Gastroesophageal sphincter (tissue), 4 donors: ENCODE data around the gene OPRL1. TPM values are rescaled to one million over a fixed set of nuclear protein-coding genes. Genes with fewer than 3 reads are reported as not detected.
"Not testable (repeated sequence)": the region's sequence is repeated elsewhere in the genome, so short reads cannot be mapped to it uniquely, and the experiment has no call there.

Source experiments
- ATAC-seq: fragments of 150-250 bp; one replicate; pipeline ENCODE4 v1.9.1; 2016; ENCODE audit warnings: mild to moderate bottlenecking, moderate library complexity
- H3K27ac ChIP-seq, 4 donors: fragments of 200-600 bp; sonication (generic) in 3 of 4; 1 replicate in 3 of 4; 2 replicates in 1 of 4; pipeline ENCODE4 v1.5.1; 2016 to 2019
- H3K27me3 ChIP-seq: fragments of 200-600 bp; sonication (generic); one replicate; pipeline ENCODE4 v1.5.1; 2019
- H3K36me3 ChIP-seq, 2 donors: fragments of 200-600 bp; sonication (generic); one replicate each; pipeline ENCODE4 v1.5.1; 2019; ENCODE audit warnings: control low read depth in 1 of 2
- H3K4me1 ChIP-seq, 3 donors: fragments of 200-600 bp; sonication (generic); 1 replicate in 2 of 3; 2 replicates in 1 of 3; pipeline ENCODE4 v1.5.1; 2016 to 2019; ENCODE audit warnings: control low read depth in 2 of 3
- H3K4me3 ChIP-seq, 2 donors: fragments of 200-600 bp; sonication (generic); one replicate each; pipeline ENCODE4 v1.5.1; 2019; ENCODE audit warnings: mild to moderate bottlenecking in 1 of 2, moderate library complexity in 1 of 2
- H3K9me3 ChIP-seq, 3 donors: fragments of 200-600 bp; sonication (generic); one replicate each; pipeline ENCODE4 v1.5.1; 2017 to 2019; ENCODE audit warnings: control low read depth in 2 of 3
- CTCF ChIP-seq, 4 experiments: fragments of 200-600 bp in 2 of 4; fragments of 450-650 bp in 2 of 4; sonication (generic) in 1 of 4; IDR thresholded peaks; one replicate each; pipeline ENCODE4 v1.5.1; 2017 to 2019; ENCODE audit warnings: antibody characterized with exemption in 4 of 4, mild to moderate bottlenecking in 2 of 4, moderate library complexity in 2 of 4
- EP300 ChIP-seq: sonication (generic); formaldehyde crosslinking; IDR thresholded peaks from one replicate; pipeline ENCODE4 v1.6.1; 2017; ENCODE audit warnings: antibody characterized with exemption, mild to moderate bottlenecking
- POLR2A ChIP-seq, 2 donors: fragments of 450-650 bp; IDR thresholded peaks; one replicate each; pipeline ENCODE4 v1.6.1; 2017; ENCODE audit warnings: antibody characterized with exemption in 2 of 2, mild to moderate bottlenecking in 2 of 2, moderate library complexity in 1 of 2
- POLR2AphosphoS5 ChIP-seq: sonication (generic); formaldehyde crosslinking; IDR thresholded peaks from one replicate; pipeline ENCODE4 v1.6.1; 2017; ENCODE audit warnings: antibody characterized with exemption
- WGBS, 2 donors: methylation state at CpG; one replicate each; pipeline ENCODE4 v1.1.5; 2018; ENCODE audit warnings: low coverage in 1 of 2; 5-methylcytosine and 5-hydroxymethylcytosine counted together
- total RNA-seq, 4 donors: library from RNA; depleted of rRNA; stranded (reverse); fragments of >200 nt; gene quantifications; one replicate each; pipeline ENCODE4 v1.1.0, GENCODE V29; 2016

The OPRL1 gene
- total RNA-seq, 4 donors from 2014 or later = 0.50 to 1.1 (median 0.66) TPM

DNA sequence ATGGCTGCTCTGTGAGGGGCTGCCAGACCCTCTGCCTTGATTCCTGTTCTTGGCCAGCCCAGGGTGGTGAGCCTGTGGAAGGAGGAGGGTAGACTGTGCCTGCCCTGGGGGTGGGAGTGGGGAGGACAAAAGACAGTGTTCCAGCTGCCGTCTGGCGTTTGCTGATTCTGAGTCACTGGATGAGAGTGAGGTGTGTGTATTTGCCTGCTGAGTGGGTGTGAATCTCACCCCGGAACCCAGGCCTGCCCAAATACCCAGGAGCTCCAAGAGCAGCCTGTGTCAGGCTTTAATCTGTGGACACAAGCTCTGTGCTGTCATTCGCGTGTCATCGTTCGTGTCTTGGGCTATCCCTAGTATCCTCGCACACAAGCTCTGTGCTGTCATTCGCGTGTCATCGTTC, 6.9 kb downstream of the OPRL1 start:
- TF ChIP-seq CTCF (IDR thresholded peaks at IDR 0.05) (no peak), POLR2AphosphoS5 (no peak), POLR2A (IDR thresholded peaks at IDR 0.05) (no peak), EP300 (no peak)
- peaks cover 0 to 29% (median 10%) of the 10 kb centered on the region in 3 donors for H3K4me1 ChIP-seq
- 53% methylated on average over 3 of the region's 11 CpGs; no CpG with 5 or more reads in 1 of the 2 donors for WGBS, 2 donors
- H3K36me3 ChIP-seq = no peaks in the 10 kb centered on the region
- no peak for ATAC-seq
- peaks cover 68% of the 10 kb centered on the region for H3K27me3 ChIP-seq
- no peak overlapping the region for H3K4me3 ChIP-seq
- H3K9me3 ChIP-seq = peaks cover 0 to 3% (median 0%) of the 10 kb centered on the region in 3 donors
- no peak overlapping the region for H3K27ac ChIP-seq

GRCh38 chr20:64087226-64087825, 7.4 kb downstream of the OPRL1 start:
- not testable (repeated sequence) for H3K27ac ChIP-seq, ATAC-seq, H3K4me3 ChIP-seq, H3K9me3 ChIP-seq, H3K36me3 ChIP-seq
- Histone ChIP-seq H3K4me1 (peaks cover 0 to 27% (median 10%) of the 10 kb centered on the region in 3 donors), H3K27me3 (peaks cover 68% of the 10 kb centered on the region)
- WGBS, 2 donors = 100% methylated on average over 2 to 3 of the region's 36 CpGs

GRCh38 chr20:64088586-64088985, 8.7 kb downstream of the OPRL1 start:
- Histone ChIP-seq H3K27me3 (peaks cover 65% of the 10 kb centered on the region), H3K4me1 (peaks cover 0 to 15% (median 5%) of the 10 kb centered on the region in 3 donors)
- H3K4me3 ChIP-seq, ATAC-seq, H3K27ac ChIP-seq, H3K9me3 ChIP-seq, H3K36me3 ChIP-seq: not testable (repeated sequence)

- no peak for ATAC-seq
- H3K27me3 ChIP-seq = peaks cover 49% of the 10 kb centered on the region
- WGBS, 2 donors = 0% methylated on average over 1 of the region's 10 CpGs; no CpG with 5 or more reads in 1 of the 2 donors
- TF ChIP-seq EP300 = no peak
- no peaks in the 10 kb centered on the region for H3K36me3 ChIP-seq
- H3K4me1 ChIP-seq = no peaks in the 10 kb centered on the region
- peaks cover 0 to 3% (median 0%) of the 10 kb centered on the region in 3 donors for H3K9me3 ChIP-seq
- no peak overlapping the region for H3K27ac ChIP-seq
- H3K4me3 ChIP-seq = no peak overlapping the region
Observed at GRCh38 chr20:64090165-64090564, 10.3 kb downstream of the OPRL1 start.

GRCh38 chr20:64091340-64091739, 11.5 kb downstream of the OPRL1 start:
- no peak for TF ChIP-seq POLR2AphosphoS5
- Histone ChIP-seq H3K27me3 (peaks cover 50% of the 10 kb centered on the region), H3K27ac (no peak overlapping the region), H3K4me1 (no peaks in the 10 kb centered on the region), H3K36me3 (no peaks in the 10 kb centered on the region), H3K4me3 (no peak overlapping the region), H3K9me3 (peaks cover 0 to 3% (median 0%) of the 10 kb centered on the region in 3 donors)
- WGBS, 2 donors = 50% methylated on average over 2 of the region's 19 CpGs; no CpG with 5 or more reads in 1 of the 2 donors
- ATAC-seq = no peak

DNA sequence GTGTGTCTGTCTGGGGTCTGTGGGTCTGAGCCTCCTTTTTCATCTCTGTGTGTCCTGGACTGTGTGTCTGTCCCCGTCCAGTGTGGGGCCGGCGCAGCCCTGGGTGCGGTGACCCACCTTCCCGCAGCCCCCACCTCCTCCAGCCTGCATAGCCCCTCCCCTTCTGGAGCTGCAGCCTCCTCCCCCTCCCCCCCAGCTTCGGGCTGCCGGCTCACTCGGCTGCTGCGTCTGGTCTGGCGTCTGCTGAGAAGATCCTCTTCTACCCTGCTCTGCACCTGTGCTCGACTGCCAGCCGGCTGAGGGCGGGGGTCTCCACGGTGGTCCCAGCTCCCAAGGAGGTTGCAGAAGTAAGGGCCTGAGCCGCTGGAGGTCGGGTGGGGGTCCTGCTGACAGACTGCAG, 11.9 kb downstream of the OPRL1 start:
- 20% methylated on average over 1 of the region's 16 CpGs; no CpG with 5 or more reads in 1 of the 2 donors for WGBS, 2 donors

More for the DNA sequence above, 11.9 kb downstream of the OPRL1 start:
- no peaks in the 10 kb centered on the region for H3K4me1 ChIP-seq
- peaks cover 0 to 1% (median 0%) of the 10 kb centered on the region in 3 donors for H3K9me3 ChIP-seq
- ATAC-seq = no peak
- H3K4me3 ChIP-seq = no peak overlapping the region
- peaks cover 52% of the 10 kb centered on the region for H3K27me3 ChIP-seq
- no peak for TF ChIP-seq EP300
- no peak for TF ChIP-seq POLR2AphosphoS5
- no peak for TF ChIP-seq POLR2A (IDR thresholded peaks at IDR 0.05)
- no peak for TF ChIP-seq CTCF (IDR thresholded peaks at IDR 0.05)
- H3K27ac ChIP-seq = no peak overlapping the region
- H3K36me3 ChIP-seq = no peaks in the 10 kb centered on the region
